Neural cell (in vitro differentiated cells): ENCODE measurements around the gene PTPRT. TPM values are rescaled to one million over a fixed set of nuclear protein-coding genes. Genes with fewer than 3 reads are reported as not detected.

ENCODE experiments used
- H2AFZ ChIP-seq: fragments of 200-600, 300-800 bp; sonication (generic), shearing (Covaris generic); 2 replicates; pipeline ENCODE4 v1.6.0; 2014; ENCODE audit warnings: low read depth, mild to moderate bottlenecking, antibody characterized with exemption, low read length, moderate library complexity
- H3F3A ChIP-seq: fragments of 200-600 bp; shearing (Covaris generic); 2 replicates; pipeline ENCODE4 v1.6.1; 2016; ENCODE audit warnings: mild to moderate bottlenecking, moderate library complexity, mixed read lengths, antibody characterized with exemption, low read length; ENCODE audit not compliant: insufficient read depth, poor library complexity, severe bottlenecking
- H3K27ac ChIP-seq: fragments of 200-600, 300-800 bp; sonication (generic), shearing (Covaris generic); 2 replicates; pipeline ENCODE4 v1.5.1; 2014; ENCODE audit warnings: mild to moderate bottlenecking, low read length, moderate library complexity
- H3K27me3 ChIP-seq: fragments of 300-800, 200-600 bp; sonication (generic), shearing (Covaris generic); 2 replicates; pipeline ENCODE4 v1.6.0; 2014; ENCODE audit warnings: mild to moderate bottlenecking, low read depth, low read length, moderate library complexity; ENCODE audit not compliant: insufficient read depth
- H3K36me3 ChIP-seq: fragments of 300-800, 200-600 bp; sonication (generic), shearing (Covaris generic); 2 replicates; pipeline ENCODE4 v1.5.1; 2014; ENCODE audit warnings: mild to moderate bottlenecking, antibody characterized with exemption, low read length, moderate library complexity; ENCODE audit not compliant: insufficient read depth
- H3K4me2 ChIP-seq: fragments of 300-800, 200-600 bp; sonication (generic), shearing (Covaris generic); 2 replicates; pipeline ENCODE4 v1.6.0; 2014; ENCODE audit warnings: mild to moderate bottlenecking, low read length
- H3K4me3 ChIP-seq: fragments of 300-800, 200-600 bp; sonication (generic), shearing (Covaris generic); 2 replicates; pipeline ENCODE4 v1.5.1; 2014; ENCODE audit warnings: mild to moderate bottlenecking, low read length, moderate library complexity
- H3K79me2 ChIP-seq: fragments of 200-600 bp; shearing (Covaris generic); replicated peaks from 2 replicates; pipeline ENCODE4 v1.6.0; 2014; ENCODE audit warnings: mild to moderate bottlenecking, low read length, moderate library complexity; ENCODE audit not compliant: insufficient read depth
- H3K9ac ChIP-seq: fragments of 300-800, 200-600 bp; sonication (generic), shearing (Covaris generic); 2 replicates; pipeline ENCODE4 v1.6.1; 2016; ENCODE audit warnings: mild to moderate bottlenecking, low read length, mixed read lengths
- H3K9me2 ChIP-seq: fragments of 200-600 bp; shearing (Covaris generic); 2 replicates; pipeline ENCODE4 v1.6.1; 2016; ENCODE audit warnings: mild to moderate bottlenecking, low read length, mixed read lengths; ENCODE audit not compliant: insufficient read depth
- H3K9me3 ChIP-seq: fragments of 200-600, 300-800 bp; sonication (generic), shearing (Covaris generic); 2 replicates; pipeline ENCODE4 v1.6.1; 2016; ENCODE audit warnings: mild to moderate bottlenecking, mixed run types, low read length, moderate library complexity, mixed read lengths
- H4K20me1 ChIP-seq: fragments of 200-600 bp; shearing (Covaris generic); 2 replicates; pipeline ENCODE4 v1.6.1; 2016; ENCODE audit warnings: mild to moderate bottlenecking, mixed run types; ENCODE audit not compliant: insufficient read depth
- CTCF ChIP-seq: fragments of 450-650 bp; IDR thresholded peaks from 2 replicates; pipeline ENCODE4 v1.5.1; 2014; ENCODE audit warnings: antibody characterized with exemption, mild to moderate bottlenecking, moderate library complexity; ENCODE audit not compliant: poor library complexity, severe bottlenecking
- EP300 ChIP-seq: fragments of 450-650 bp; conservative IDR thresholded peaks from 2 replicates; pipeline ENCODE4 v1.6.1; 2014; ENCODE audit warnings: antibody characterized with exemption, mild to moderate bottlenecking, moderate library complexity; ENCODE audit not compliant: poor library complexity, severe bottlenecking
- EZH2 ChIP-seq: fragments of 200-600, 300-800 bp; shearing (Covaris generic), sonication (generic); IDR thresholded peaks from 2 replicates; pipeline ENCODE4 v1.6.1; 2014; ENCODE audit warnings: antibody characterized with exemption, low read length, borderline replicate concordance, mild to moderate bottlenecking; ENCODE audit not compliant: insufficient read depth, poor library complexity, severe bottlenecking
- MXI1 ChIP-seq: fragments of 450-650 bp; conservative IDR thresholded peaks from 2 replicates; pipeline ENCODE4 v1.6.1; 2014; ENCODE audit warnings: antibody characterized with exemption, mild to moderate bottlenecking; ENCODE audit not compliant: poor library complexity, severe bottlenecking
- POLR2AphosphoS5 ChIP-seq: IDR thresholded peaks from 2 replicates; pipeline ENCODE4 v1.6.1; 2012
- RAD21 ChIP-seq: fragments of 450-650 bp; conservative IDR thresholded peaks from 2 replicates; pipeline ENCODE4 v1.6.1; 2014; ENCODE audit warnings: antibody characterized with exemption, mild to moderate bottlenecking, moderate library complexity
- REST ChIP-seq: IDR thresholded peaks from 2 replicates; pipeline ENCODE4 v1.6.1; 2012; ENCODE audit warnings: borderline replicate concordance
- SMC3 ChIP-seq: fragments of 450-650 bp; conservative IDR thresholded peaks from 2 replicates; pipeline ENCODE4 v1.6.1; 2014; ENCODE audit warnings: antibody characterized with exemption, mild to moderate bottlenecking, moderate library complexity; ENCODE audit not compliant: poor library complexity
- TAF1 ChIP-seq: IDR thresholded peaks from 2 replicates; pipeline ENCODE4 v1.6.1; 2012; ENCODE audit warnings: low read depth
- polyA plus RNA-seq: library from polyadenylated mRNA; depleted of rRNA; stranded (reverse); fragments of >200 nt; gene quantifications from 2 replicates; pipeline ENCODE4 v1.2.3, GENCODE V29; 2014

PTPRT gene
- polyA plus RNA-seq, 1 donor from 2014 or later: 9.2 TPM

GRCh38 chr20:43003318-43003944, 186.3 kb downstream of the PTPRT start:
- H3K4me2 ChIP-seq: no peak overlapping the region
- no peaks in the 10 kb centered on the region for H3K27me3 ChIP-seq
- no peak overlapping the region for H3K27ac ChIP-seq
- H3K9me2 ChIP-seq: no peaks in the 10 kb centered on the region
- no peaks in the 10 kb centered on the region for H3K36me3 ChIP-seq
- TF ChIP-seq MXI1: no peak
- TF ChIP-seq SMC3: no peak
- no peak for TF ChIP-seq TAF1
- TF ChIP-seq EP300: no peak
- no peak for TF ChIP-seq REST
- TF ChIP-seq RAD21: no peak
- no peak for TF ChIP-seq CTCF
- TF ChIP-seq EZH2: no peak
- no peak for TF ChIP-seq POLR2AphosphoS5
- no peaks in the 10 kb centered on the region for H3K9me3 ChIP-seq
- no peak overlapping the region for H3K9ac ChIP-seq
- H3F3A ChIP-seq: no peaks in the 10 kb centered on the region
- H4K20me1 ChIP-seq: no peaks in the 10 kb centered on the region
- H3K79me2 ChIP-seq: no peaks in the 10 kb centered on the region
- no peak overlapping the region for H2AFZ ChIP-seq
- no peak overlapping the region for H3K4me3 ChIP-seq

GRCh38 chr20:42996141-42996540, 193.6 kb downstream of the PTPRT start:
- no peaks in the 10 kb centered on the region for H3K27me3 ChIP-seq
- TF ChIP-seq EZH2 (no peak), REST (no peak), SMC3 (no peak), EP300 (no peak), CTCF (no peak), TAF1 (no peak), RAD21 (no peak), POLR2AphosphoS5 (no peak), MXI1 (no peak)
- no peaks in the 10 kb centered on the region for H4K20me1 ChIP-seq
- H3K9me3 ChIP-seq: no peaks in the 10 kb centered on the region
- H3K4me2 ChIP-seq: no peak overlapping the region
- H3F3A ChIP-seq: no peaks in the 10 kb centered on the region
- no peaks in the 10 kb centered on the region for H3K79me2 ChIP-seq
- H2AFZ ChIP-seq: no peak overlapping the region
- H3K4me3 ChIP-seq: no peak overlapping the region
- no peaks in the 10 kb centered on the region for H3K36me3 ChIP-seq
- H3K27ac ChIP-seq: no peak overlapping the region
- H3K9ac ChIP-seq: no peak overlapping the region
- no peaks in the 10 kb centered on the region for H3K9me2 ChIP-seq
